AG08396 (cell line): Measurements from ENCODE around the gene HLA-DQA1.
A peak's percentile ranks its signal among the peaks of the same experiment; 100 is the strongest.
"Not testable (repeated sequence)": the region's sequence is repeated elsewhere in the genome, so short reads cannot be mapped to it uniquely, and the experiment has no call there.

Experiments used
- DNase-seq: peaks from one replicate; pipeline ENCODE4 v3.0.0; 2012; ENCODE audit warnings: low spot score, mixed read lengths

HLA-DQA1 gene

DNA sequence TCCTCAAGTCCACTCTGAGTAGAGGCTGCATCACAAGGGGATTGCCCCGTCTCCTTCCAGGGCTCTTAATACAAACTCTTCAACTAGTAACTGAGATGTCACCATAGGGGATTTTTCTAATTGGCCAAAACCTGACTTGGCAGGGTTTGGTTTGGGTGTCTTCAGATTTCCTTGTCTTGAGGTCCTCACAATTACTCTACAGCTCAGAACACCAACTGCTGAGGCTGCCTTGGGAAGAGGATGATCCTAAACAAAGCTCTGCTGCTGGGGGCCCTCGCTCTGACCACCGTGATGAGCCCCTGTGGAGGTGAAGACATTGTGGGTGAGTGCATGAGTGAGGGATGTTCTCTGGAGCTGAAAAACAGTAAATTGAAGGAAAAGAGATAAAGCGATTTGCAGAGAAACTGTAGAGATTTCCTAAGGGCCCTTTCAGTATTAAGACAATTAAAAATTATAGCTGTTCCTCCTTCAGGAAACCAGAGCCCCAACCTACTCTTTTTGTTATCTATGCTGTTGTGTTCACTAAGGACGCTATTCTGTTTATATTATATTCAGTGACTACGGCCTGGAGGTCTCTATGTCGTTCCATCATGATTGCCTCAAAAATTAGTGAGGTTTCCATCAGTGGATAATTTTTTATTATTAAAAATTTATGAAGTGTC is at the start of gene HLA-DQA1:
Gene HLA-DQA1, plus strand, starts transcription at position 188 of the 662 bp plus-strand sequence. Its CDS starts 53 bp downstream, at position 241.
- no peak for DNase-seq

DNA sequence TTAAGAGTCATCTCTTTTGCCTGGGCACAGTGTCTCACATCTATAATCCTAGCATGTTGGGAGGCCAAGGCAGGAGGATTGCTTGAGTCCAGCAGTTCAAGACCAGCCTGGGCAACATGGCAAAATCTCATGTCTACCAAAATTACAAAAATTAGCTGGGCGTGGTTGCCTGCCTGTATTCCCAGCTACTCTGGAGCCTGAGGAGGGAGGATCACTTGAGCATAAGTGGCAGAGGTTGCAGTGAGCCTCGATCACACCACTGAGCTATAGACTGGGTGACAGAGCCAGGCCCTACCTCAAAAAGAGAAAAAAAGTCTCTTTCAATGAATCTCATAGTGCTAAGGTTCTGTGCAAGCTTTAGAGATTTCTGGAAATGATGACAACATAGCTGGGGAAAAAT is 49.0 kb upstream of the HLA-DQA1 start:
- no peak for DNase-seq

GRCh38 chr6:32589596-32590449 is 47.4 kb upstream of the HLA-DQA1 start, which contains the start of gene HLA-DRB1:
TSS of gene HLA-DRB1 (minus strand) at chr6:32589848. CDS start at chr6:32589742, 106 bp downstream.
- DNase-seq: peak; percentile 20

GRCh38 chr6:32590713-32591112 is 46.5 kb upstream of the HLA-DQA1 start:
- DNase-seq: not testable (repeated sequence)

GRCh38 chr6:32597024-32597423 is 40.2 kb upstream of the HLA-DQA1 start:
- no peak for DNase-seq

DNA sequence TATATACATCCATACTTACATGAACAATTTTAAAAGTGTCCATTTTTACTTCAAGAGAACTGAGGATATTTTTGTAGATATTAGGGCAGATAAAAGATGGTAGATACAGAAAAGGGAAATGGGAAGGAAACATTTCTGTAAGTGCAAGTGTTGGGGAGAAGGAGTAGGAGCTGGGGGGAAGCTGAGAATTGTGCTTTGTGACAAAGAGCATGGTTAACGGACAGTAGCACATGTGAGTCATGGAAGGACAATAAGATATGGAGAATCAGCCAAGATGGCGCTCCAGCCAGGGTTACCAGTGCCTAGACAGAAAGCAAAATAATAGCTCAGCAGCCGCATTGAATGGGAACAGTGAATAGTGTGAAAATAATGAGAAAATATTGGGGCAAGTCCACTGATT is 34.8 kb upstream of the HLA-DQA1 start:
- DNase-seq: no peak

DNA sequence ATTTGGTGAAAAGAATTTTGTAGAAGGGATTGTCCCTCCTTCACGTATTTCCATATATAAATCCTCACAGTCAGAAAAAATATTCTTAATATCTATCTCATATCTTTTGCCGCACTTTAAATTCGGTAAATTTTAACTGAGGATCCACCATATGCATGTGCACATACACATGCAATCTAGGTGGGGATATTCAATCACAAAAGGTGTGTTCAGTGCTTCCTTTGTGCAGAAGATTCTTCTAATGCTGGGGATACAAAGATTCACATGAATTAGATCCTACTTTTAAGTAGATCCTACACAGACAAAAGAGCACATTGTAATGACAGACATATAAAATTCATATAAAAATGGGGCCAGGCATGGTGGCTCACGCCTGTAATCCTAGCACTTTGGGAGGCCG is 34.0 kb upstream of the HLA-DQA1 start:
- DNase-seq: no peak

GRCh38 chr6:32603888-32604287 is 33.3 kb upstream of the HLA-DQA1 start:
- DNase-seq: no peak

- no peak for DNase-seq
These were observed 32.8 kb upstream of the HLA-DQA1 start for GRCh38 chr6:32604434-32604877.

DNA sequence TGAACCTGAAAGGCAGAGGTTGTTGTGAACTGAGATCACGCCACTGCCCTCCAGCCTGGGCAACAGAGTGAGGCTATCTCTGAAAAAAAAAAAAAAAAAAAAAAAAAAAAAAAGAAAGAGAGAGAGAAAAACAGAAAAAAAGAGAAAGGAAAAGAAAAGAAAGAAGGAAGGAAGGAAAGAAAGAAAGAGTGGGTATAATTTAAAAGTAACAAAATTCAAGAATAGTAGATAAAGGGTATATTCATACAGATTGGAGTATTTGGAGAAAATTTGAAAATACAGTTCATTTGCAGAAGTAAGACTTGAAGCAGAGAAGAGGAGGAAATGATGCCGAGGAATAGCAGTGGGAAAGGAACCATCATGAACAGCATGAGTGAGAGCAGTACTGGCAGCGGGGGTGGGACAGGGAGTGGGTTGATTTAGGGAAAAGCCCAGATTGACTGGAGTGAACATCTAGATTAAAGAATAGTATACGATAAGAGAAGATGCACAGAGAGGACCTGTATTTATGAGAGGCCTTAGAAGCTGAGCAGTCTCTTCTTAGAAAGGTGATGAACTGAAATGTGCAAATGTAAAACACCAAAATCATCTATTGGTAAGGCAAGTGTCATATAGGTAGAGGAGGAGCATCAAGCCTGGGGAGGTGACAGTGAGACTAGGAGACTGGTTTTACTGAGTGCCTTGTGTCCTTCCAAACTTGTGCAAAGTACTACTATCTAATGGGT is 29.8 kb upstream of the HLA-DQA1 start:
- DNase-seq: no peak

DNA sequence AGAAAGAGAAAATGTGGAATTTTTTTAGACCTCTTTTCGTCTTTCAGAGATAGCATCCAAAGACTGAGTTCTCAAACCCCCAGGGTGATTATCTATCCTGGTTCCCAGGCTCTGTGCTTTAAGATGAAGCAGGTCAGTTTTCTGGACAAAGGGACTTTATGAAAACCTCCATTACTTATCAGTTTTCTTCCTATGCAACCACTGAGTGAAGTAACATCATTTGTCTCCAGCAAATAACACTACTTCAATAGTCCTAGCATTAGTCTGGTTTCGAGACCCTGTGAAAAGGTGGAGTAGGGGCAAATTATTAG is 29.3 kb upstream of the HLA-DQA1 start:
- no peak for DNase-seq

GRCh38 chr6:32608362-32608761 is 28.8 kb upstream of the HLA-DQA1 start:
- DNase-seq: no peak

DNA sequence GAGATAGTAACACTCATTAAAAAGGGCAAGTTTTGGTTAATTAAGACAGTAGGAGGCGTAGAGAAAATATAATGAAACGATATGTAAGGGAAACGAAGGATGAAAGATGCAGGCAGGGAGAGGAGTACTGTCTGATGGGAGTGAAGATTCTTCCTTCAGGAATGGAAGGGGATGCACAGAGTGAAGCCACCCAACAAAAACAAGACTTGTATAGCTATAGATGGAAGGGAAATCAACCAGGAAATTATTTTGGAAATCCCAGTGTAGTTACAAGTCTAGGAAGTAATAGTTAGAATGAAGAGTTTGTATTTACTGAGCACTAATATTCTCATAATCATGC is 27.8 kb upstream of the HLA-DQA1 start:
- no peak for DNase-seq

DNA sequence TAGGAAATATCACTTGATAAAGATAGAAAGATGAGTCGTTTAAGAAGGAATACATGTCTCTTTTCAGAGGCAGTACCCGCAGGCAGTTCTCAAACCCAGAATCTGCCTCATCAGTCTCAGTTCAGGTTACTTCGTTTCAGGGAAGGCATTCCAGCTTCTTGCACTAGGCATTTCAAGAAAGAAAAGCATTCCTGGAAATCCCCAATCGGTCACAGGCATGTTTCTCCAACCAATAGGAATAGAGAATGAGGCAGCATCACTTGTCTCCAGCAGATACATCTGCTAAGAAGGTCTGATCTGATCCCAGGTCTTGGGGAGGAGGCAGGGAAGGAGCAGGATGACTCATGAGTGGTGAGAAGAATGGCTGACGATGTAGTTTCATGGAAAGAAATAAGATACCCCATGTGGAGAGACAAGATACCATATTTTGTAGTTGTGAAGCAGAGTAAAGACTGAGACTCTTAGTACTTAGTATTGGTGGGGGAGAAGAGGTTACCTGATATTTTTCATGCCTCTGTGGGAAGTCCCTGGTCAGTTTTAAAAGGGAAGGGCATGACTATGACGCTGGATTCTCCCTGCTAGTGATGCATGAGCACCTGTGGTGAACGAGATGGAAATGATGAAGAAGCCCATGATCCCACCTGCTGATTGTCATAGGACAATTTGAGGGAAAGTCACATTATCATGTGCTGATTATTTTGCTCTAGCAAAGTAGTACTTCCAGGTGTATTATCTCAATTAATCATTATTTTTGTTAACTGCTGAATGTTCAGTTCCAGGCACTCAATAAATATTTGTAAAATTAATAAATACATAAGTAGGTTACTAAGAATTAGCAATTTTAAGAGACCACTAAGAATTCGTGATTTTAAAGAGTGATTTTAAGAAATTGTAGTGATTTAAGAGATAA is 27.2 kb upstream of the HLA-DQA1 start:
- DNase-seq: peak; percentile 69

GRCh38 chr6:32610682-32611296 is 26.4 kb upstream of the HLA-DQA1 start:
- no peak for DNase-seq

DNA sequence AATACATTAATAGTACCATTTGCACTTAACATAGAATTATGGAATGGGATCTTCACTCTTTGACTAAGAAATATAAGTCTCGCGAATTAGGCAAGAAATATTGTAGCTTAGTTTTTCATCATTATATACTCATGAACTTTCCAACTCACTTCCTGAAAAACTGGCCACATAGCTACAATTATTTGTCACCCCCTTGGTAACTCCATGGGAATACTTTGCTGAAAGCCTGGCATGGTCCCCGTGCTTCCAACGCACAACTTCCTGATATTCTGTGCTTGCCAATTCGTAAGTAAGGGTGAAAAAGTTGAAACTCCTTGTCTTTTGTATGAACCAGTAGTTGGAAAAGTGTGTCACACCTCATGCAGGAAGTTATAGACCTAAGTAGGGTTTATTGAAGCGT is 23.7 kb upstream of the HLA-DQA1 start:
- DNase-seq: no peak

DNA sequence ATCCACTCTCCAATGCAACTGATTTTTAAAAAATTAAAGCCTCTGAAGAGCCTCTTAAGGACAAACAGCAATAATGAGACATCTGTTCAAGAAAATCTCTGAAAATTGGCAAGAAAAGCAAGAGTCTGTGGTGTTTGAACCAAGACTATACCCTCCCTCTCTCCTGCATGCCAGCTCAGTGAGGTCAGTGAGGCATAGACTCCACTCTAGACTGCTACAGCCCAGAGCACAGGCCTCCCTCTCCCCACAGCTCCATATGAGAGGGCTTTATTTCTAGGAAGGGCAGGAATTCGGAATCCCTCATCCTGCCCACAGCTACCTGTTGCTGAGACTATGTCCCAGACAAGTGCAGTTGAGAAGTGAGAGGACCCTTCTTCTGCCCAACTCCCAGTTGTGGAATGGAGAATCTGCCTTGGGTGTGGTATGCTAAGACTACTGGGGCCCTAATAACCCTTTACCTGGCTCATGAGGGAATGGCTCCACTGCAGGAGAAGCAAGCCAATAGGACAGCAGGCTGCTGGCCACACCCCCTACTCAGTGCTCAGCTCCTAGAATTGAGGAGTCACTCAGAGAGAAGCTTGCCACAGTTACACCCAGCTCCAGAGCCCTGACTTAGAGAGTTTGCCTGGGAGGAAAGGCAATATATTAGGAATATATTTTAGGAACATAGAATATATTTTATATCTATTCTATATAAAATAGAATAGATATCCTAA is 22.7 kb upstream of the HLA-DQA1 start:
- DNase-seq: no peak

DNA sequence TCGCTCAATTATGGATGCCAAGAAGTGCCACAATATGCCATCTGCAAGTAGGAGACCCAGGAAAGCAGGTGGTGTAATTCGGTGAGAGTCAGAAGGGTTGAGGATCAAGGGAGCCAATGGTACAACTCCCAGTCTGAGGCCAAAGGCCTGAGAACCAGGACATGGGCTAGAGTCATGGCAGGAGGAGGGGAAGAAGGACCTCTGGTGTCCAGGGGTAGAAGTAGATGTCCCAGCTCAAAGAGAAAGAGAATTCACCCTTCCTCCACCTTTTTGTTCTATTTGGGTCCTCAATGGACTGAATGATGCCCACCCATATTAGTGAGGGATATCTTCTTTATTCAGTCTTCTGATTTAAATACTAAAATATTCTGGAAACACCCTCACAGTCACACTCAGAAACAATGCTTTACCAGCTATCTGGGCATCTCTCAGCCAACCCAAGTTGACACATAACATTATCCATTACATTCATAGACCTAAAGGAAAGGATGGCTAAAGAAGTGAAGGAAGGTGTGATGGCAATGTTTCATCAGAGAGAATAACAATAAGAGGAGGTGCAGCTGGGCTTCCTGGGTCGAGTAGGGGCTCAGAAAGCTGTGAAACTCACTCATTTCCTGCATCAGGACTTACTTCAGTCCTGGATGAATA is 21.2 kb upstream of the HLA-DQA1 start:
- DNase-seq: no peak

DNA sequence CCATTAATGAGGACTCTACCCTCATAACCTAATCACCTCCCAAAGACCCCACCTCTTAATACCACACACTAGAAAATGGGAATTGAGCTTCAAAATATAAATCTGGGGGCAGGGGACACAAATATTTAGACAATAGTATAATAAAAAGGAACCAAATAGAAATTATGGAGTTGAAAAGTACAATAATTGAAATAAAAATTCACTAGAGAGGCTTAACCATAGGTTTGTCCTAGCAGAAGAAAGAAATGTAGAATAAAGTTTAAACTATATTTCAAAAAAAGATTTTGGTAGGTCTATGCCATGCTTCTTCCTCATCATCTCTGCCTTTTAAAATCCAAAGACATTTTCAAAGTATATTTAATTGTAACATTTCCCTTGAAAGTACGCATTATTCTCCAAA is 19.5 kb upstream of the HLA-DQA1 start:
- DNase-seq: no peak

DNA sequence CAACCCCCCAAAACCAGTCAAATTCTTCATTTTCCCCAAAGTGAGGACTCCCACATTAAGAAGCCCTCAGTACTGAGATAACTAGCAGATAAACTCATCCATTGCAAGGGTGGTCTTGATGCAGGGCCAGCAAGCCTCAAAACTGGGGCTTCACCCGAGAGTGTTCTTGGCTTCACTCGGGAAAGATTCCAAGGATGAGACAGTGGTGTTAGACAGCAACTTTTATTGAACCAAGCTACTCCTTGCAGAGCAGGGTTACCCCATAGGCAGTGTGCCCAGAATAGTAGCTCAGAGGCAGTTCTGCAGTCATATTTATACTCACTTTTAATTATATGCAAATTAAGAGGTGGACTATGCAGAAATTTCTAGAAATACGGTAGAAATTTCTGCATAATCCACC is 15.8 kb upstream of the HLA-DQA1 start:
- no peak for DNase-seq
